ENCODE data around the gene CLCN7.

CLCN7 gene

GRCh38 chr16:1458977-1459341 is 15.9 kb downstream of the CLCN7 start:
- no peak for DNase-seq

- DNase-seq = no peak
Observed at GRCh38 chr16:1458336-1458976, 16.4 kb downstream of the CLCN7 start.

- no peak for DNase-seq
Observed at GRCh38 chr16:1457489-1458245, 17.2 kb downstream of the CLCN7 start.

- no peak for DNase-seq
Observed at GRCh38 chr16:1456951-1457350, 17.9 kb downstream of the CLCN7 start.

GRCh38 chr16:1455190-1456171 is 19.3 kb downstream of the CLCN7 start:
- no peak for DNase-seq

GRCh38 chr16:1454561-1454960 is 20.3 kb downstream of the CLCN7 start:
- DNase-seq = no peak

GRCh38 chr16:1453316-1453715 is 21.5 kb downstream of the CLCN7 start:
- DNase-seq = no peak

GRCh38 chr16:1452530-1452929 is 22.3 kb downstream of the CLCN7 start:
- no peak for DNase-seq

- DNase-seq = no peak
Observed at GRCh38 chr16:1451702-1452392, 23.0 kb downstream of the CLCN7 start.

GRCh38 chr16:1450841-1451240 is 24.0 kb downstream of the CLCN7 start:
- DNase-seq = no peak

GRCh38 chr16:1450218-1450617 is 24.6 kb downstream of the CLCN7 start:
- no peak for DNase-seq

GRCh38 chr16:1449201-1449788 is 25.5 kb downstream of the CLCN7 start:
- DNase-seq = no peak

GRCh38 chr16:1448536-1449116 is 26.2 kb downstream of the CLCN7 start:
- DNase-seq = no peak

- DNase-seq = no peak
Observed at GRCh38 chr16:1447965-1448364, 26.9 kb downstream of the CLCN7 start.

GRCh38 chr16:1446296-1447080 is 28.3 kb downstream of the CLCN7 start:
- no peak for DNase-seq

GRCh38 chr16:1445518-1446203 is 29.2 kb downstream of the CLCN7 start:
- no peak for DNase-seq

- DNase-seq = no peak
Observed at GRCh38 chr16:1444730-1445517, 29.9 kb downstream of the CLCN7 start.

GRCh38 chr16:1443980-1444729 is 30.7 kb downstream of the CLCN7 start, which contains the start of gene CCDC154:
CCDC154 (minus strand) TSS chr16:1444556; CDS start chr16:1444322, 234 bp downstream.
- DNase-seq = no peak
